Measurements from ENCODE around the gene SLC35F1.
A peak's percentile ranks its signal among the peaks of the same experiment; 100 is the strongest.

The SLC35F1 gene

GRCh38 chr6:117919775-117920729 is 13.0 kb downstream of the SLC35F1 start (continued):
- TF ChIP-seq ZNF529 (tag by site-specific recombination; IDR thresholded peaks at IDR 0.05; ENCODE audit: insufficient replicate concordance): no peak
- no peak for TF ChIP-seq ZNF768 (tag by site-specific recombination; IDR thresholded peaks at IDR 0.05)
- TF ChIP-seq ZNF654 (tag by site-specific recombination; IDR thresholded peaks at IDR 0.05; ENCODE audit: low read depth): no peak
- 0 out of 2 replicates have a peak, but pooled peaks have one; percentile 28 for TF ChIP-seq KLF9 (tag by site-specific recombination; IDR thresholded peaks at IDR 0.05; ENCODE audit: low read depth)
- no peak for TF ChIP-seq ZNF157 (tag by site-specific recombination; IDR thresholded peaks at IDR 0.05)
- TF ChIP-seq ZNF266 (tag by site-specific recombination; IDR thresholded peaks at IDR 0.05; ENCODE audit: low read depth): no peak
- TF ChIP-seq ZNF175 (tag by site-specific recombination; IDR thresholded peaks at IDR 0.05): no peak
- no peak for TF ChIP-seq ZNF211 (tag by site-specific recombination; IDR thresholded peaks at IDR 0.05; ENCODE audit: low read depth)
- no peak for TF ChIP-seq ZNF571 (tag by site-specific recombination; IDR thresholded peaks at IDR 0.05)
- TF ChIP-seq ZNF621 (tag by site-specific recombination; IDR thresholded peaks at IDR 0.05): no peak
- TF ChIP-seq ZNF561 (tag by site-specific recombination; IDR thresholded peaks at IDR 0.05; ENCODE audit: borderline replicate concordance): no peak
- TF ChIP-seq ZNF830 (tag by site-specific recombination; IDR thresholded peaks at IDR 0.05; ENCODE audit: low read depth): no peak
- no peak for TF ChIP-seq ZNF585B (tag by site-specific recombination; IDR thresholded peaks at IDR 0.05)
- TF ChIP-seq, protein P1, sequence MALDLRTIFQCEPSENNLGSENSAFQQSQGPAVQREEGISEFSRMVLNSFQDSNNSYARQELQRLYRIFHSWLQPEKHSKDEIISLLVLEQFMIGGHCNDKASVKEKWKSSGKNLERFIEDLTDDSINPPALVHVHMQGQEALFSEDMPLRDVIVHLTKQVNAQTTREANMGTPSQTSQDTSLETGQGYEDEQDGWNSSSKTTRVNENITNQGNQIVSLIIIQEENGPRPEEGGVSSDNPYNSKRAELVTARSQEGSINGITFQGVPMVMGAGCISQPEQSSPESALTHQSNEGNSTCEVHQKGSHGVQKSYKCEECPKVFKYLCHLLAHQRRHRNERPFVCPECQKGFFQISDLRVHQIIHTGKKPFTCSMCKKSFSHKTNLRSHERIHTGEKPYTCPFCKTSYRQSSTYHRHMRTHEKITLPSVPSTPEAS (tag by site-specific recombination; IDR thresholded peaks at IDR 0.05): no peak
- no peak for TF ChIP-seq HOXC10 (CRISPR knock-in tag; IDR thresholded peaks at IDR 0.05)
- no peak for TF ChIP-seq ZNF302 (tag by site-specific recombination; IDR thresholded peaks at IDR 0.05; ENCODE audit: low read depth)
- TF ChIP-seq ZNF76 (tag by site-specific recombination; IDR thresholded peaks at IDR 0.05; ENCODE audit: borderline replicate concordance, low read depth): no peak; the same call in 1 of the 2 replicates
- TF ChIP-seq KLF8 (tag by site-specific recombination; IDR thresholded peaks at IDR 0.05): no peak
- TF ChIP-seq KLF1 (tag by site-specific recombination; IDR thresholded peaks at IDR 0.05): peak; percentile 46
- no peak for TF ChIP-seq ZNF548 (tag by site-specific recombination; IDR thresholded peaks at IDR 0.05)
- TF ChIP-seq ZNF350 (tag by site-specific recombination; IDR thresholded peaks at IDR 0.05): no peak
- TF ChIP-seq PRDM1 (tag by site-specific recombination; IDR thresholded peaks at IDR 0.05): peak; percentile 55; the same call in 1 of the 2 replicates
- TF ChIP-seq GLIS1 (tag by site-specific recombination; IDR thresholded peaks at IDR 0.05): no peak
- TF ChIP-seq ZNF2 (tag by site-specific recombination; IDR thresholded peaks at IDR 0.05): no peak
- TF ChIP-seq SETDB1 (IDR thresholded peaks at IDR 0.05; ENCODE audit: insufficient read length, low read length): no peak
- TF ChIP-seq ZNF37A (tag by site-specific recombination; IDR thresholded peaks at IDR 0.05): no peak
- TF ChIP-seq ZNF791 (tag by site-specific recombination; IDR thresholded peaks at IDR 0.05): no peak
- TF ChIP-seq ZNF701 (tag by site-specific recombination; IDR thresholded peaks at IDR 0.05): no peak
- no peak for TF ChIP-seq ZNF23 (tag by site-specific recombination; IDR thresholded peaks at IDR 0.05; ENCODE audit: borderline replicate concordance)
- TF ChIP-seq ZNF292 (tag by site-specific recombination; IDR thresholded peaks at IDR 0.05; ENCODE audit: borderline replicate concordance, low read depth): no peak
- no peak for TF ChIP-seq ZSCAN23 (tag by site-specific recombination; IDR thresholded peaks at IDR 0.05)
- no peak for TF ChIP-seq ZNF610 (tag by site-specific recombination; IDR thresholded peaks at IDR 0.05; ENCODE audit: borderline replicate concordance)
- TF ChIP-seq ZNF521 (tag by site-specific recombination; IDR thresholded peaks at IDR 0.05): no peak
- TF ChIP-seq, protein P2, sequence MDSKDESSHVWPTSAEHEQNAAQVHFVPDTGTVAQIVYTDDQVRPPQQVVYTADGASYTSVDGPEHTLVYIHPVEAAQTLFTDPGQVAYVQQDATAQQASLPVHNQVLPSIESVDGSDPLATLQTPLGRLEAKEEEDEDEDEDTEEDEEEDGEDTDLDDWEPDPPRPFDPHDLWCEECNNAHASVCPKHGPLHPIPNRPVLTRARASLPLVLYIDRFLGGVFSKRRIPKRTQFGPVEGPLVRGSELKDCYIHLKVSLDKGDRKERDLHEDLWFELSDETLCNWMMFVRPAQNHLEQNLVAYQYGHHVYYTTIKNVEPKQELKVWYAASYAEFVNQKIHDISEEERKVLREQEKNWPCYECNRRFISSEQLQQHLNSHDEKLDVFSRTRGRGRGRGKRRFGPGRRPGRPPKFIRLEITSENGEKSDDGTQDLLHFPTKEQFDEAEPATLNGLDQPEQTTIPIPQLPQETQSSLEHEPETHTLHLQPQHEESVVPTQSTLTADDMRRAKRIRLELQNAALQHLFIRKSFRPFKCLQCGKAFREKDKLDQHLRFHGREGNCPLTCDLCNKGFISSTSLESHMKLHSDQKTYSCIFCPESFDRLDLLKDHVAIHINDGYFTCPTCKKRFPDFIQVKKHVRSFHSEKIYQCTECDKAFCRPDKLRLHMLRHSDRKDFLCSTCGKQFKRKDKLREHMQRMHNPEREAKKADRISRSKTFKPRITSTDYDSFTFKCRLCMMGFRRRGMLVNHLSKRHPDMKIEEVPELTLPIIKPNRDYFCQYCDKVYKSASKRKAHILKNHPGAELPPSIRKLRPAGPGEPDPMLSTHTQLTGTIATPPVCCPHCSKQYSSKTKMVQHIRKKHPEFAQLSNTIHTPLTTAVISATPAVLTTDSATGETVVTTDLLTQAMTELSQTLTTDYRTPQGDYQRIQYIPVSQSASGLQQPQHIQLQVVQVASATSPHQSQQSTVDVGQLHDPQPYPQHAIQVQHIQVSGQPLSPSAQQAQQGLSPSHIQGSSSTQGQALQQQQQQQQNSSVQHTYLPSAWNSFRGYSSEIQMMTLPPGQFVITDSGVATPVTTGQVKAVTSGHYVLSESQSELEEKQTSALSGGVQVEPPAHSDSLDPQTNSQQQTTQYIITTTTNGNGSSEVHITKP (tag by site-specific recombination; IDR thresholded peaks at IDR 0.05): peak; percentile 33; the same call in 1 of the 2 replicates
- TF ChIP-seq ZNF174 (tag by site-specific recombination; IDR thresholded peaks at IDR 0.05): no peak
- no peak for TF ChIP-seq ZNF660 (tag by site-specific recombination; IDR thresholded peaks at IDR 0.05)
- TF ChIP-seq, protein P3, sequence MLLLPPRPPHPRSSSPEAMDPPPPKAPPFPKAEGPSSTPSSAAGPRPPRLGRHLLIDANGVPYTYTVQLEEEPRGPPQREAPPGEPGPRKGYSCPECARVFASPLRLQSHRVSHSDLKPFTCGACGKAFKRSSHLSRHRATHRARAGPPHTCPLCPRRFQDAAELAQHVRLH (tag by site-specific recombination; IDR thresholded peaks at IDR 0.05): no peak
